ENCODE data around the gene EDDM13.

Gene EDDM13

DNA sequence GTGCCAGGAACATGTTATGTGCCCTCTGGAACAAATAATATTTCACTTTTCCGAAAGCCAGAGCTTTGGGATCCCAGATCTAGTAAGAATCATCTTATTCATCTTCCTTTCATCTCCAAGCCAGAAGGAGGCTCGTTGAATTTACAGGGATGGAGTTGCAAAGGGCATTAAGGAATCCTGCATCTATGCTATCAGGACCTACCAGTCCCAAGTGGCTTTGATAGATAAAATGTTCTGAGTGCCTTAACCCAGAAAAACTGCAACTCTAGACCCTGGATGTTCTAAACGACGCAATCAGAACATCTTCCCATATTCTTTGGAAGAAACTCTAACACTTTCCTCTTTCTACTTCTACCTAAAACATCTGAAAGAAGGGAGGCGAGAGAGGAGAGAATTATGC is 9.2 kb upstream of the EDDM13 start:
- Histone ChIP-seq H3K4me3 (replicated peaks; ENCODE audit: insufficient read depth, low read length) (no peak overlapping the region), H3K27ac (replicated peaks) (no peak overlapping the region), H3K27me3 (ENCODE audit: insufficient read depth, poor library complexity, severe bottlenecking) (no peaks in the 10 kb centered on the region)
- TF ChIP-seq, protein P1, sequence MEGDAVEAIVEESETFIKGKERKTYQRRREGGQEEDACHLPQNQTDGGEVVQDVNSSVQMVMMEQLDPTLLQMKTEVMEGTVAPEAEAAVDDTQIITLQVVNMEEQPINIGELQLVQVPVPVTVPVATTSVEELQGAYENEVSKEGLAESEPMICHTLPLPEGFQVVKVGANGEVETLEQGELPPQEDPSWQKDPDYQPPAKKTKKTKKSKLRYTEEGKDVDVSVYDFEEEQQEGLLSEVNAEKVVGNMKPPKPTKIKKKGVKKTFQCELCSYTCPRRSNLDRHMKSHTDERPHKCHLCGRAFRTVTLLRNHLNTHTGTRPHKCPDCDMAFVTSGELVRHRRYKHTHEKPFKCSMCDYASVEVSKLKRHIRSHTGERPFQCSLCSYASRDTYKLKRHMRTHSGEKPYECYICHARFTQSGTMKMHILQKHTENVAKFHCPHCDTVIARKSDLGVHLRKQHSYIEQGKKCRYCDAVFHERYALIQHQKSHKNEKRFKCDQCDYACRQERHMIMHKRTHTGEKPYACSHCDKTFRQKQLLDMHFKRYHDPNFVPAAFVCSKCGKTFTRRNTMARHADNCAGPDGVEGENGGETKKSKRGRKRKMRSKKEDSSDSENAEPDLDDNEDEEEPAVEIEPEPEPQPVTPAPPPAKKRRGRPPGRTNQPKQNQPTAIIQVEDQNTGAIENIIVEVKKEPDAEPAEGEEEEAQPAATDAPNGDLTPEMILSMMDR (IDR thresholded peaks at IDR 0.05; ENCODE audit: insufficient read depth, low read length) = no peak
- TF ChIP-seq SPI1 (IDR thresholded peaks at IDR 0.05; ENCODE audit: borderline replicate concordance, low read depth) = no peak
- TF ChIP-seq GABPA (IDR thresholded peaks at IDR 0.05; ENCODE audit: low read depth) = no peak
- no peak for TF ChIP-seq POLR2AphosphoS5 (IDR thresholded peaks at IDR 0.05; ENCODE audit: low read depth)
- TF ChIP-seq, protein P2, sequence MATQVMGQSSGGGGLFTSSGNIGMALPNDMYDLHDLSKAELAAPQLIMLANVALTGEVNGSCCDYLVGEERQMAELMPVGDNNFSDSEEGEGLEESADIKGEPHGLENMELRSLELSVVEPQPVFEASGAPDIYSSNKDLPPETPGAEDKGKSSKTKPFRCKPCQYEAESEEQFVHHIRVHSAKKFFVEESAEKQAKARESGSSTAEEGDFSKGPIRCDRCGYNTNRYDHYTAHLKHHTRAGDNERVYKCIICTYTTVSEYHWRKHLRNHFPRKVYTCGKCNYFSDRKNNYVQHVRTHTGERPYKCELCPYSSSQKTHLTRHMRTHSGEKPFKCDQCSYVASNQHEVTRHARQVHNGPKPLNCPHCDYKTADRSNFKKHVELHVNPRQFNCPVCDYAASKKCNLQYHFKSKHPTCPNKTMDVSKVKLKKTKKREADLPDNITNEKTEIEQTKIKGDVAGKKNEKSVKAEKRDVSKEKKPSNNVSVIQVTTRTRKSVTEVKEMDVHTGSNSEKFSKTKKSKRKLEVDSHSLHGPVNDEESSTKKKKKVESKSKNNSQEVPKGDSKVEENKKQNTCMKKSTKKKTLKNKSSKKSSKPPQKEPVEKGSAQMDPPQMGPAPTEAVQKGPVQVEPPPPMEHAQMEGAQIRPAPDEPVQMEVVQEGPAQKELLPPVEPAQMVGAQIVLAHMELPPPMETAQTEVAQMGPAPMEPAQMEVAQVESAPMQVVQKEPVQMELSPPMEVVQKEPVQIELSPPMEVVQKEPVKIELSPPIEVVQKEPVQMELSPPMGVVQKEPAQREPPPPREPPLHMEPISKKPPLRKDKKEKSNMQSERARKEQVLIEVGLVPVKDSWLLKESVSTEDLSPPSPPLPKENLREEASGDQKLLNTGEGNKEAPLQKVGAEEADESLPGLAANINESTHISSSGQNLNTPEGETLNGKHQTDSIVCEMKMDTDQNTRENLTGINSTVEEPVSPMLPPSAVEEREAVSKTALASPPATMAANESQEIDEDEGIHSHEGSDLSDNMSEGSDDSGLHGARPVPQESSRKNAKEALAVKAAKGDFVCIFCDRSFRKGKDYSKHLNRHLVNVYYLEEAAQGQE (IDR thresholded peaks at IDR 0.05; ENCODE audit: insufficient replicate concordance, low read depth) = no peak
- no peak for DNase-seq (ENCODE audit: low read depth in 1 of 2, low spot score in 1 of 2)

DNA sequence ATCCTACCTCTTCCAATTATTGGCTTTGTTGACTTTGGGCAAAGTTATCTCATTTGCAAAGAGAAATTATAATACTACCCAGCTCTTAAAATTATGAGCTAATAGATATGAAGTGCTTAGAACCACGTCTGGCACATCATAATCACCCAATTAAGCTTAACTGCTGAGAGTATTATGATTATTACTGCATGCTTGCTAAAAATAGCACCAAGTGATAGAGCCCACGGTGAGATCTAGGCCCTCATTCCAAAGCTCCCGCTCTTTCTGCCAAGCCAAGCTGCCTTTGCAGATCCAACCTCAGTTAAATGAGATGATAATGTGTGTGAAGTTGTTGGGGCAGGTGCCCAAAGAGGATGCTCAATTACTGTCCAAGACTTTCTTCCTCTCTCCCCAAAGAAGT is 6.5 kb upstream of the EDDM13 start:
- no peak overlapping the region for H3K27ac ChIP-seq (replicated peaks)
- TF ChIP-seq, protein P2 (IDR thresholded peaks at IDR 0.05; ENCODE audit: insufficient replicate concordance, low read depth) = no peak
- no peak for TF ChIP-seq SPI1 (IDR thresholded peaks at IDR 0.05; ENCODE audit: borderline replicate concordance, low read depth)

GRCh38 chr19:56269348-56269747 is 3.2 kb upstream of the EDDM13 start:
- TF ChIP-seq, protein P2 (IDR thresholded peaks at IDR 0.05; ENCODE audit: insufficient replicate concordance, low read depth) = no peak
- TF ChIP-seq, protein P1 (IDR thresholded peaks at IDR 0.05; ENCODE audit: insufficient read depth, low read length) = no peak
- TF ChIP-seq GABPA (IDR thresholded peaks at IDR 0.05; ENCODE audit: low read depth) (no peak), SPI1 (IDR thresholded peaks at IDR 0.05; ENCODE audit: borderline replicate concordance, low read depth) (no peak), POLR2AphosphoS5 (IDR thresholded peaks at IDR 0.05; ENCODE audit: low read depth) (no peak)
- no peak overlapping the region for H3K4me3 ChIP-seq (replicated peaks; ENCODE audit: insufficient read depth, low read length)
- DNase-seq (ENCODE audit: low read depth in 1 of 2, low spot score in 1 of 2) = no peak
- H3K27ac ChIP-seq (replicated peaks) = no peak overlapping the region
- no peaks in the 10 kb centered on the region for H3K27me3 ChIP-seq (ENCODE audit: insufficient read depth, poor library complexity, severe bottlenecking)

More for the DNA sequence above, 6.5 kb upstream of the EDDM13 start:
- Histone ChIP-seq H3K27me3 (ENCODE audit: insufficient read depth, poor library complexity, severe bottlenecking) (no peaks in the 10 kb centered on the region), H3K4me3 (replicated peaks; ENCODE audit: insufficient read depth, low read length) (no peak overlapping the region)
- no peak for DNase-seq (ENCODE audit: low read depth in 1 of 2, low spot score in 1 of 2)

Measured in HL-60 (cell line).